ENCODE measurements around the gene MPHOSPH10.

Gene MPHOSPH10

GRCh38 chr2:71153585-71154224, 23.3 kb downstream of the MPHOSPH10 start:
- no CpG with 5 or more reads among the region's 11 CpGs for WGBS (ENCODE audit: extremely low coverage, insufficient coverage, low lambda C conversion rate)
- Histone ChIP-seq H3K9ac (ENCODE audit: low read length) (no peak overlapping the region), H2AK5ac (ENCODE audit: low read length) (no peak overlapping the region), H3K18ac (ENCODE audit: low read length) (no peak overlapping the region), H3K4me1 (ENCODE audit: control insufficient read depth, low read depth, low read length) (no peaks in the 10 kb centered on the region), H3K56ac (ENCODE audit: low read length) (no peak overlapping the region), H4K8ac (ENCODE audit: low read depth, low read length) (no peak overlapping the region), H3K36me3 (ENCODE audit: control insufficient read depth, insufficient read depth, low read length) (peaks cover 6% of the 10 kb centered on the region), H3K4me3 (ENCODE audit: low read length) (no peak overlapping the region), H3K4ac (ENCODE audit: low read depth, low read length) (no peak overlapping the region), H3K23ac (ENCODE audit: low read length) (no peak overlapping the region), H2BK5ac (ENCODE audit: low read length) (no peak overlapping the region), H3K79me1 (ENCODE audit: low read length) (no peaks in the 10 kb centered on the region), H2BK15ac (replicated peaks; ENCODE audit: low read depth) (no peak overlapping the region), H3K4me2 (ENCODE audit: low read length) (no peak overlapping the region), H3K79me2 (ENCODE audit: control insufficient read depth, insufficient read depth, low read length) (no peaks in the 10 kb centered on the region), H3K27ac (ENCODE audit: low read depth, low read length) (no peak overlapping the region), H2BK120ac (ENCODE audit: low read depth, low read length) (no peak overlapping the region), H3K27me3 (ENCODE audit: insufficient read depth, low read length, poor library complexity) (no peaks in the 10 kb centered on the region), H4K5ac (ENCODE audit: low read length) (no peak overlapping the region)
- no peak for DNase-seq

- H4K8ac ChIP-seq (ENCODE audit: low read depth, low read length), result no peak overlapping the region
- WGBS (ENCODE audit: extremely low coverage, insufficient coverage, low lambda C conversion rate), result no CpG with 5 or more reads among the region's 8 CpGs
- no peak overlapping the region for H2BK5ac ChIP-seq (ENCODE audit: low read length)
- H3K56ac ChIP-seq (ENCODE audit: low read length), result no peak overlapping the region
- no peak overlapping the region for H2BK15ac ChIP-seq (replicated peaks; ENCODE audit: low read depth)
- no peaks in the 10 kb centered on the region for H3K79me1 ChIP-seq (ENCODE audit: low read length)
- H3K27me3 ChIP-seq (ENCODE audit: insufficient read depth, low read length, poor library complexity), result no peaks in the 10 kb centered on the region
- DNase-seq, result no peak
- H3K4ac ChIP-seq (ENCODE audit: low read depth, low read length), result no peak overlapping the region
- H3K9ac ChIP-seq (ENCODE audit: low read length), result no peak overlapping the region
- H3K4me2 ChIP-seq (ENCODE audit: low read length), result no peak overlapping the region
- no peak overlapping the region for H4K5ac ChIP-seq (ENCODE audit: low read length)
- no peak overlapping the region for H2AK5ac ChIP-seq (ENCODE audit: low read length)
- no peak overlapping the region for H3K4me3 ChIP-seq (ENCODE audit: low read length)
- no peaks in the 10 kb centered on the region for H3K79me2 ChIP-seq (ENCODE audit: control insufficient read depth, insufficient read depth, low read length)
- H2BK120ac ChIP-seq (ENCODE audit: low read depth, low read length), result no peak overlapping the region
- H3K27ac ChIP-seq (ENCODE audit: low read depth, low read length), result no peak overlapping the region
- H3K36me3 ChIP-seq (ENCODE audit: control insufficient read depth, insufficient read depth, low read length), result peaks cover 4% of the 10 kb centered on the region
- H3K4me1 ChIP-seq (ENCODE audit: control insufficient read depth, low read depth, low read length), result no peaks in the 10 kb centered on the region
- no peak overlapping the region for H3K18ac ChIP-seq (ENCODE audit: low read length)
- no peak overlapping the region for H3K23ac ChIP-seq (ENCODE audit: low read length)
These were observed 23.8 kb downstream of the MPHOSPH10 start for GRCh38 chr2:71154279-71154678.

DNA sequence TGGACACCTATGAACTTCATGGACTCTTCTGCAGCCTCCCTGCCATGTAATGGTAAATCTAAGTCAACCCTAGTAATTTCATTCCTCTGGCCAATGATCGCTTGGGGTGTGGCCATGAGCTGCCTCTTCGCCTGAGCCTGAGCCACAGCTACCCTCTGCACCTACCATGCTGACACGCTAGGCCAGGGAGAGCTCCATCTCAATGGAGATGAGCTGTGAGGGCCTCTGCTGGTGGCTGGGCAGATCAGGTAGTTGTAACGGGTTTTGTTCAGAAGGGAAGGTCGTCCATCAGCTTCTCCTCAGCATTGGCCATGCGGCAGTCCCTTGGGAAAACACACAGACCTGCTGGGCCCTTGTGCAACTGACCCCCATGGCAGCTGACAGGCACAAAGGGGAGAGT, 24.4 kb downstream of the MPHOSPH10 start:
- H4K5ac ChIP-seq (ENCODE audit: low read length), result no peak overlapping the region
- H3K79me1 ChIP-seq (ENCODE audit: low read length), result no peaks in the 10 kb centered on the region
- no peak overlapping the region for H4K8ac ChIP-seq (ENCODE audit: low read depth, low read length)
- no CpG with 5 or more reads among the region's 6 CpGs for WGBS (ENCODE audit: extremely low coverage, insufficient coverage, low lambda C conversion rate)
- H3K18ac ChIP-seq (ENCODE audit: low read length), result no peak overlapping the region
- peaks cover 3% of the 10 kb centered on the region for H3K36me3 ChIP-seq (ENCODE audit: control insufficient read depth, insufficient read depth, low read length)
- no peak overlapping the region for H3K4me2 ChIP-seq (ENCODE audit: low read length)
- H3K27ac ChIP-seq (ENCODE audit: low read depth, low read length), result no peak overlapping the region
- DNase-seq, result peak; percentile 82
- no peak overlapping the region for H3K4me3 ChIP-seq (ENCODE audit: low read length)
- H3K4me1 ChIP-seq (ENCODE audit: control insufficient read depth, low read depth, low read length), result no peaks in the 10 kb centered on the region
- no peak overlapping the region for H2BK120ac ChIP-seq (ENCODE audit: low read depth, low read length)
- no peak overlapping the region for H3K4ac ChIP-seq (ENCODE audit: low read depth, low read length)
- no peak overlapping the region for H2BK5ac ChIP-seq (ENCODE audit: low read length)
- no peak overlapping the region for H3K9ac ChIP-seq (ENCODE audit: low read length)
- no peak overlapping the region for H3K56ac ChIP-seq (ENCODE audit: low read length)
- H3K27me3 ChIP-seq (ENCODE audit: insufficient read depth, low read length, poor library complexity), result no peaks in the 10 kb centered on the region
- H3K23ac ChIP-seq (ENCODE audit: low read length), result no peak overlapping the region
- H3K79me2 ChIP-seq (ENCODE audit: control insufficient read depth, insufficient read depth, low read length), result no peaks in the 10 kb centered on the region
- H2AK5ac ChIP-seq (ENCODE audit: low read length), result no peak overlapping the region
- no peak overlapping the region for H2BK15ac ChIP-seq (replicated peaks; ENCODE audit: low read depth)

- no peak overlapping the region for H3K56ac ChIP-seq (ENCODE audit: low read length)
- WGBS (ENCODE audit: extremely low coverage, insufficient coverage, low lambda C conversion rate), result no CpG with 5 or more reads among the region's 4 CpGs
These were observed 25.4 kb downstream of the MPHOSPH10 start for GRCh38 chr2:71155846-71156245.

GRCh38 chr2:71156573-71156972, 26.1 kb downstream of the MPHOSPH10 start:
- Histone ChIP-seq H3K23ac (ENCODE audit: low read length) (no peak overlapping the region), H3K27me3 (ENCODE audit: insufficient read depth, low read length, poor library complexity) (no peaks in the 10 kb centered on the region), H3K4ac (ENCODE audit: low read depth, low read length) (no peak overlapping the region), H3K79me2 (ENCODE audit: control insufficient read depth, insufficient read depth, low read length) (no peaks in the 10 kb centered on the region), H3K4me3 (ENCODE audit: low read length) (no peak overlapping the region), H2AK5ac (ENCODE audit: low read length) (no peak overlapping the region), H3K18ac (ENCODE audit: low read length) (no peak overlapping the region), H3K56ac (ENCODE audit: low read length) (no peak overlapping the region), H3K27ac (ENCODE audit: low read depth, low read length) (no peak overlapping the region), H3K4me1 (ENCODE audit: control insufficient read depth, low read depth, low read length) (no peaks in the 10 kb centered on the region), H3K4me2 (ENCODE audit: low read length) (no peak overlapping the region), H3K36me3 (ENCODE audit: control insufficient read depth, insufficient read depth, low read length) (no peaks in the 10 kb centered on the region), H2BK15ac (replicated peaks; ENCODE audit: low read depth) (no peak overlapping the region), H3K9ac (ENCODE audit: low read length) (no peak overlapping the region), H4K8ac (ENCODE audit: low read depth, low read length) (no peak overlapping the region), H2BK5ac (ENCODE audit: low read length) (no peak overlapping the region), H4K5ac (ENCODE audit: low read length) (no peak overlapping the region), H3K79me1 (ENCODE audit: low read length) (no peaks in the 10 kb centered on the region), H2BK120ac (ENCODE audit: low read depth, low read length) (no peak overlapping the region)
- peak; percentile 35 for DNase-seq
- no CpG with 5 or more reads among the region's 6 CpGs for WGBS (ENCODE audit: extremely low coverage, insufficient coverage, low lambda C conversion rate)

More at GRCh38 chr2:71155846-71156245, 25.4 kb downstream of the MPHOSPH10 start:
- Histone ChIP-seq H3K4me1 (ENCODE audit: control insufficient read depth, low read depth, low read length) (no peaks in the 10 kb centered on the region), H3K18ac (ENCODE audit: low read length) (no peak overlapping the region), H2BK120ac (ENCODE audit: low read depth, low read length) (no peak overlapping the region), H3K9ac (ENCODE audit: low read length) (no peak overlapping the region), H3K27ac (ENCODE audit: low read depth, low read length) (no peak overlapping the region), H3K4me3 (ENCODE audit: low read length) (no peak overlapping the region), H4K8ac (ENCODE audit: low read depth, low read length) (no peak overlapping the region), H3K79me2 (ENCODE audit: control insufficient read depth, insufficient read depth, low read length) (no peaks in the 10 kb centered on the region), H3K4ac (ENCODE audit: low read depth, low read length) (no peak overlapping the region), H3K36me3 (ENCODE audit: control insufficient read depth, insufficient read depth, low read length) (no peaks in the 10 kb centered on the region), H2BK15ac (replicated peaks; ENCODE audit: low read depth) (no peak overlapping the region), H2AK5ac (ENCODE audit: low read length) (no peak overlapping the region), H3K79me1 (ENCODE audit: low read length) (no peaks in the 10 kb centered on the region), H2BK5ac (ENCODE audit: low read length) (no peak overlapping the region), H3K4me2 (ENCODE audit: low read length) (no peak overlapping the region), H3K27me3 (ENCODE audit: insufficient read depth, low read length, poor library complexity) (no peaks in the 10 kb centered on the region), H4K5ac (ENCODE audit: low read length) (no peak overlapping the region), H3K23ac (ENCODE audit: low read length) (no peak overlapping the region)
- DNase-seq, result no peak

All from mesendoderm (in vitro differentiated cells).